Upper lobe of left lung (tissue), 6 donors: ENCODE data around the gene CLEC16A. TPM values are rescaled to one million over a fixed set of nuclear protein-coding genes. Genes with fewer than 3 reads are reported as not detected.

ENCODE experiments used
- ATAC-seq, 2 donors: fragments of 200-7000 bp; cut with Tn5 transposase; one replicate each; pipeline ENCODE4 v1.9.1; 2022; ENCODE audit warnings: mild to moderate bottlenecking in 2 of 2, moderate library complexity in 2 of 2; ENCODE audit not compliant: low FRiP score in 2 of 2
- DNase-seq, 2 donors: peaks; one replicate each; pipeline ENCODE4 v3.0.0-alpha.2; 2019 to 2020
- H3K27ac ChIP-seq, 4 donors: fragments of 200-600 bp; sonication (generic); one replicate each; pipeline ENCODE4 v1.5.1; 2016 to 2019
- H3K27me3 ChIP-seq, 4 donors: fragments of 200-600 bp; sonication (generic); one replicate each; pipeline ENCODE4 v1.5.1; 2017 to 2019
- H3K36me3 ChIP-seq, 4 donors: fragments of 200-600 bp; sonication (generic); one replicate each; pipeline ENCODE4 v1.5.1; 2016 to 2019
- H3K4me1 ChIP-seq, 4 donors: fragments of 200-600 bp; sonication (generic); one replicate each; pipeline ENCODE4 v1.5.1; 2018 to 2019
- H3K4me3 ChIP-seq, 4 donors: fragments of 200-600 bp; sonication (generic); one replicate each; pipeline ENCODE4 v1.5.1; 2017 to 2019; ENCODE audit warnings: mild to moderate bottlenecking in 2 of 4, moderate library complexity in 1 of 4
- H3K9me3 ChIP-seq, 4 donors: fragments of 200-600 bp; sonication (generic); one replicate each; pipeline ENCODE4 v1.5.1; 2018 to 2019
- CTCF ChIP-seq, 6 experiments: fragments of 450-650 bp in 4 of 6; fragments of 200-600 bp in 2 of 6; sonication (generic) in 2 of 6; IDR thresholded peaks; one replicate each; pipeline ENCODE4 v1.5.1; 2016 to 2019; ENCODE audit warnings: antibody characterized with exemption in 6 of 6
- EP300 ChIP-seq, 4 donors: sonication (generic); formaldehyde crosslinking; IDR thresholded peaks; one replicate each; pipeline ENCODE4 v1.5.1; 2017; ENCODE audit warnings: antibody characterized with exemption in 4 of 4, control low read depth in 2 of 4
- POLR2A ChIP-seq, 4 donors: fragments of 450-650 bp; IDR thresholded peaks; one replicate each; pipeline ENCODE4 v1.5.1; 2016 to 2017; ENCODE audit warnings: antibody characterized with exemption in 4 of 4, mild to moderate bottlenecking in 2 of 4
- POLR2AphosphoS5 ChIP-seq, 2 donors: sonication (generic); formaldehyde crosslinking; IDR thresholded peaks; one replicate each; pipeline ENCODE4 v1.5.1; 2017; ENCODE audit warnings: antibody characterized with exemption in 2 of 2
- WGBS, 2 donors: methylation state at CpG; one replicate each; pipeline ENCODE4 v1.1.5; 2017 to 2018; 5-methylcytosine and 5-hydroxymethylcytosine counted together
- total RNA-seq, 6 donors: library from RNA; depleted of rRNA in 4 of 6; stranded (reverse); fragments of >200 nt in 4 of 6; gene quantifications; one replicate each; pipeline versions ENCODE4 v1.1.0 to v1.2.1, GENCODE V29; 2016 to 2021
- donor health status: DM: no; HTN: no; CAD: no; lungs with moderate emphysema.
- donor health status: DM: no; HTN: yes; CAD: no; lungs with severe emphysema.

CLEC16A gene
- total RNA-seq, 6 donors from 2014 or later = 33.3 to 85.9 (median 46.4) TPM

GRCh38 chr16:11134722-11135463, 190.5 kb downstream of the CLEC16A start:
- Histone ChIP-seq H3K9me3 (no peaks in the 10 kb centered on the region), H3K4me3 (no peak overlapping the region), H3K36me3 (peaks cover 0 to 6% (median 2%) of the 10 kb centered on the region in 4 donors), H3K27me3 (no peaks in the 10 kb centered on the region), H3K27ac (peak overlapping the region in 2 of 4 donors; percentile 26 to 61), H3K4me1 (peaks cover 24 to 58% (median 53%) of the 10 kb centered on the region in 4 donors)
- DNase-seq (no peak), ATAC-seq (no peak)
- no peak for TF ChIP-seq POLR2AphosphoS5 (IDR thresholded peaks at IDR 0.05)
- no peak for TF ChIP-seq POLR2A (IDR thresholded peaks at IDR 0.05)
- no peak for TF ChIP-seq CTCF (IDR thresholded peaks at IDR 0.05)
- no peak for TF ChIP-seq EP300 (IDR thresholded peaks at IDR 0.05)
- WGBS, 2 donors = 80 to 89% methylated on average over 11 of the region's 11 CpGs

GRCh38 chr16:11135464-11135973, 191.2 kb downstream of the CLEC16A start:
- H3K27me3 ChIP-seq = no peaks in the 10 kb centered on the region
- peak overlapping the region in 2 of 4 donors; percentile 40 to 61 for H3K27ac ChIP-seq
- peaks cover 0 to 3% (median 1%) of the 10 kb centered on the region in 4 donors for H3K36me3 ChIP-seq
- WGBS, 2 donors = 82 to 85% methylated on average over 4 to 11 of the region's 11 CpGs
- peak; percentile 67 to 69 for DNase-seq
- H3K4me3 ChIP-seq = no peak overlapping the region
- H3K4me1 ChIP-seq = peaks cover 24 to 64% (median 57%) of the 10 kb centered on the region in 4 donors
- peak; percentile 33 to 54 for ATAC-seq
- TF ChIP-seq POLR2AphosphoS5 (IDR thresholded peaks at IDR 0.05) = no peak
- no peak for TF ChIP-seq EP300 (IDR thresholded peaks at IDR 0.05)
- no peak for TF ChIP-seq CTCF (IDR thresholded peaks at IDR 0.05)
- TF ChIP-seq POLR2A (IDR thresholded peaks at IDR 0.05) = no peak
- H3K9me3 ChIP-seq = no peaks in the 10 kb centered on the region

GRCh38 chr16:11136600-11136999, 192.2 kb downstream of the CLEC16A start:
- no peaks in the 10 kb centered on the region for H3K27me3 ChIP-seq
- no peaks in the 10 kb centered on the region for H3K9me3 ChIP-seq
- DNase-seq = no peak
- H3K36me3 ChIP-seq = peaks cover 0 to 3% (median 0%) of the 10 kb centered on the region in 4 donors
- WGBS, 2 donors = 72 to 75% methylated on average over 2 to 7 of the region's 7 CpGs
- no peak for TF ChIP-seq POLR2AphosphoS5 (IDR thresholded peaks at IDR 0.05)
- TF ChIP-seq POLR2A (IDR thresholded peaks at IDR 0.05) = no peak
- TF ChIP-seq EP300 (IDR thresholded peaks at IDR 0.05) = no peak
- TF ChIP-seq CTCF (IDR thresholded peaks at IDR 0.05) = no peak
- H3K4me1 ChIP-seq = peaks cover 18 to 65% (median 54%) of the 10 kb centered on the region in 4 donors
- no peak overlapping the region for H3K4me3 ChIP-seq
- no peak overlapping the region for H3K27ac ChIP-seq
- no peak for ATAC-seq

- no peak overlapping the region for H3K4me3 ChIP-seq
- H3K36me3 ChIP-seq = peaks cover 0 to 3% (median 0%) of the 10 kb centered on the region in 4 donors
- ATAC-seq (no peak), DNase-seq (no peak)
- no peaks in the 10 kb centered on the region for H3K9me3 ChIP-seq
- WGBS, 2 donors = 77 to 93% methylated on average over 14 of the region's 14 CpGs
- no peak for TF ChIP-seq CTCF (IDR thresholded peaks at IDR 0.05)
- no peak for TF ChIP-seq EP300 (IDR thresholded peaks at IDR 0.05)
- TF ChIP-seq POLR2A (IDR thresholded peaks at IDR 0.05) = no peak
- no peak for TF ChIP-seq POLR2AphosphoS5 (IDR thresholded peaks at IDR 0.05)
- no peak overlapping the region for H3K27ac ChIP-seq
- peaks cover 18 to 58% (median 48%) of the 10 kb centered on the region in 4 donors for H3K4me1 ChIP-seq
- H3K27me3 ChIP-seq = no peaks in the 10 kb centered on the region
Measured at GRCh38 chr16:11138022-11138768, 193.8 kb downstream of the CLEC16A start.
